Neural cell (in vitro differentiated cells): Measurements from ENCODE around the gene DNAJC18. TPM values are rescaled to one million over a fixed set of nuclear protein-coding genes. Genes with fewer than 3 reads are reported as not detected.

Source experiments
- H2AFZ ChIP-seq: fragments of 200-600, 300-800 bp; sonication (generic), shearing (Covaris generic); 2 replicates; pipeline ENCODE4 v1.6.0; 2014; ENCODE audit warnings: low read depth, mild to moderate bottlenecking, antibody characterized with exemption, low read length, moderate library complexity
- H3F3A ChIP-seq: fragments of 200-600 bp; shearing (Covaris generic); 2 replicates; pipeline ENCODE4 v1.6.1; 2016; ENCODE audit warnings: mild to moderate bottlenecking, moderate library complexity, mixed read lengths, antibody characterized with exemption, low read length; ENCODE audit not compliant: insufficient read depth, poor library complexity, severe bottlenecking
- H3K27ac ChIP-seq: fragments of 200-600, 300-800 bp; sonication (generic), shearing (Covaris generic); 2 replicates; pipeline ENCODE4 v1.5.1; 2014; ENCODE audit warnings: mild to moderate bottlenecking, low read length, moderate library complexity
- H3K27me3 ChIP-seq: fragments of 300-800, 200-600 bp; sonication (generic), shearing (Covaris generic); 2 replicates; pipeline ENCODE4 v1.6.0; 2014; ENCODE audit warnings: mild to moderate bottlenecking, low read depth, low read length, moderate library complexity; ENCODE audit not compliant: insufficient read depth
- H3K36me3 ChIP-seq: fragments of 300-800, 200-600 bp; sonication (generic), shearing (Covaris generic); 2 replicates; pipeline ENCODE4 v1.5.1; 2014; ENCODE audit warnings: mild to moderate bottlenecking, antibody characterized with exemption, low read length, moderate library complexity; ENCODE audit not compliant: insufficient read depth
- H3K4me2 ChIP-seq: fragments of 300-800, 200-600 bp; sonication (generic), shearing (Covaris generic); 2 replicates; pipeline ENCODE4 v1.6.0; 2014; ENCODE audit warnings: mild to moderate bottlenecking, low read length
- H3K4me3 ChIP-seq: fragments of 300-800, 200-600 bp; sonication (generic), shearing (Covaris generic); 2 replicates; pipeline ENCODE4 v1.5.1; 2014; ENCODE audit warnings: mild to moderate bottlenecking, low read length, moderate library complexity
- H3K79me2 ChIP-seq: fragments of 200-600 bp; shearing (Covaris generic); replicated peaks from 2 replicates; pipeline ENCODE4 v1.6.0; 2014; ENCODE audit warnings: mild to moderate bottlenecking, low read length, moderate library complexity; ENCODE audit not compliant: insufficient read depth
- H3K9ac ChIP-seq: fragments of 300-800, 200-600 bp; sonication (generic), shearing (Covaris generic); 2 replicates; pipeline ENCODE4 v1.6.1; 2016; ENCODE audit warnings: mild to moderate bottlenecking, low read length, mixed read lengths
- H3K9me2 ChIP-seq: fragments of 200-600 bp; shearing (Covaris generic); 2 replicates; pipeline ENCODE4 v1.6.1; 2016; ENCODE audit warnings: mild to moderate bottlenecking, low read length, mixed read lengths; ENCODE audit not compliant: insufficient read depth
- H3K9me3 ChIP-seq: fragments of 200-600, 300-800 bp; sonication (generic), shearing (Covaris generic); 2 replicates; pipeline ENCODE4 v1.6.1; 2016; ENCODE audit warnings: mild to moderate bottlenecking, mixed run types, low read length, moderate library complexity, mixed read lengths
- H4K20me1 ChIP-seq: fragments of 200-600 bp; shearing (Covaris generic); 2 replicates; pipeline ENCODE4 v1.6.1; 2016; ENCODE audit warnings: mild to moderate bottlenecking, mixed run types; ENCODE audit not compliant: insufficient read depth
- CTCF ChIP-seq: fragments of 450-650 bp; IDR thresholded peaks from 2 replicates; pipeline ENCODE4 v1.5.1; 2014; ENCODE audit warnings: antibody characterized with exemption, mild to moderate bottlenecking, moderate library complexity; ENCODE audit not compliant: poor library complexity, severe bottlenecking
- EP300 ChIP-seq: fragments of 450-650 bp; conservative IDR thresholded peaks from 2 replicates; pipeline ENCODE4 v1.6.1; 2014; ENCODE audit warnings: antibody characterized with exemption, mild to moderate bottlenecking, moderate library complexity; ENCODE audit not compliant: poor library complexity, severe bottlenecking
- EZH2 ChIP-seq: fragments of 200-600, 300-800 bp; shearing (Covaris generic), sonication (generic); IDR thresholded peaks from 2 replicates; pipeline ENCODE4 v1.6.1; 2014; ENCODE audit warnings: antibody characterized with exemption, low read length, borderline replicate concordance, mild to moderate bottlenecking; ENCODE audit not compliant: insufficient read depth, poor library complexity, severe bottlenecking
- MXI1 ChIP-seq: fragments of 450-650 bp; conservative IDR thresholded peaks from 2 replicates; pipeline ENCODE4 v1.6.1; 2014; ENCODE audit warnings: antibody characterized with exemption, mild to moderate bottlenecking; ENCODE audit not compliant: poor library complexity, severe bottlenecking
- POLR2AphosphoS5 ChIP-seq: IDR thresholded peaks from 2 replicates; pipeline ENCODE4 v1.6.1; 2012
- RAD21 ChIP-seq: fragments of 450-650 bp; conservative IDR thresholded peaks from 2 replicates; pipeline ENCODE4 v1.6.1; 2014; ENCODE audit warnings: antibody characterized with exemption, mild to moderate bottlenecking, moderate library complexity
- SMC3 ChIP-seq: fragments of 450-650 bp; conservative IDR thresholded peaks from 2 replicates; pipeline ENCODE4 v1.6.1; 2014; ENCODE audit warnings: antibody characterized with exemption, mild to moderate bottlenecking, moderate library complexity; ENCODE audit not compliant: poor library complexity
- TAF1 ChIP-seq: IDR thresholded peaks from 2 replicates; pipeline ENCODE4 v1.6.1; 2012; ENCODE audit warnings: low read depth
- polyA plus RNA-seq: library from polyadenylated mRNA; depleted of rRNA; stranded (reverse); fragments of >200 nt; gene quantifications from 2 replicates; pipeline ENCODE4 v1.2.3, GENCODE V29; 2014
- TF ChIP-seq, protein P1 (sequence below): IDR thresholded peaks from 2 replicates; pipeline ENCODE4 v1.6.1; 2012; ENCODE audit warnings: borderline replicate concordance

Gene DNAJC18
- polyA plus RNA-seq, 1 donor from 2014 or later: 44.4 TPM

DNA sequence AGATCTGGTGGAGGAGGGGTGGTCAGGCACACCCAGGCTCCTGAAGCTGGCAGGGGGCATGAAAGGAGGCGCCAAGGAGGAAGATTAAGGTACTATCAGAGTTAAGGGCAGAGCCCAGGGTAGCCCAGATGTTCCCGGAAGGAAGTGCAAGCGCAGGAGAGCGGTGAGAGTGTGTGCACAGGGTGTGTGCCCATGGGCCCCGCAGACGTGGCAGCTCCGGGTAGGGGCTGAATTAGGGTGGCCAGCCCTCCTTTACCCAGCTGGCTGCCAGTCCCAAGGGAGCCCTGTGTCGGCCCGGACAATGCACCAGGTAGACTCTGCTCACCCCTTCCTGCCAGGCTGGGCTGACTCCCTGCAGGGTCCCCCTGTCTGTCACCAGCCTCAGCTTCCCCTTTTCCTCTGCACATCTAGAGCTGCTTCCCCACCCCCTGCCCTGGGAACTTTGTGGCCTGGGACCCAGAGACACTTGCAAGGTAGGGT lies 31.5 kb upstream of the DNAJC18 start, which contains the start of gene SMIM33:
Gene SMIM33, plus strand, starts transcription at position 184 of the 480 bp plus-strand sequence. Its CDS starts 118 bp downstream, at position 302.
- no peak within 1 kb of the TSS for H3K27ac ChIP-seq
- H3K9ac ChIP-seq: no peak within 1 kb of the TSS
- no peaks in the 10 kb centered on the region for H3K9me3 ChIP-seq
- no peaks in the 10 kb centered on the region for H3K36me3 ChIP-seq
- H3F3A ChIP-seq: no peaks in the 10 kb centered on the region
- H3K4me3 ChIP-seq: no peak within 1 kb of the TSS
- H4K20me1 ChIP-seq: no peaks in the 10 kb centered on the region
- TF ChIP-seq MXI1: no peak
- no peak within 1 kb of the TSS for H2AFZ ChIP-seq
- H3K4me2 ChIP-seq: no peak within 1 kb of the TSS
- no peaks in the 10 kb centered on the region for H3K27me3 ChIP-seq
- H3K79me2 ChIP-seq: no peaks in the 10 kb centered on the region
- H3K9me2 ChIP-seq: no peaks in the 10 kb centered on the region

DNA sequence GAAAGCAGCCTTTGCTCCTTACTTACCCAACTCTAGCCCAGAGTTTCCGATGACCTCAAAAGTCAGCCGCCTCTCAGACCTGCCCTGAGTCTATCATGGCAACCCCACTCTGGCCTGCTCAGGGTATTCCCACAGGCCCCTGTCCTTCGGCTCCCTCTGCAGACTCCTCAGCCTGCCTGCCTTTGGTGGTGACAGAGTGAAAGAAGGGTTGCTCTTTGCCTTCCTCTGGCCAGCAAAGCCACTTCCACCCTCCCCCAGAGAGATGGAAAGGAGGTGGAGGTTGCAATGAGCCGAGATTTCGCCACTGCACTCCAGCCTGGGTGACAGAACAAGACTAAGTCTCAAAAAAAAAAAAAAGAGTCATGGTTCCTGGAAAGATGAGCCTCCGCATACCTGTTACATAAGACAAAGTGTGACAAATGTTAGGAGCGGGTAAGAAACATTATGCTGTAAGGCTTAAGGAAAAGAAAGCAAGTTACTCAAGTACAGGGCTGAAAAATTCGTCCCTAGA lies 29.2 kb upstream of the DNAJC18 start:
- H2AFZ ChIP-seq: no peak overlapping the region

More for the DNA sequence above, 29.2 kb upstream of the DNAJC18 start:
- no peaks in the 10 kb centered on the region for H3K36me3 ChIP-seq
- H3K4me2 ChIP-seq: no peak overlapping the region
- TF ChIP-seq, protein P1, sequence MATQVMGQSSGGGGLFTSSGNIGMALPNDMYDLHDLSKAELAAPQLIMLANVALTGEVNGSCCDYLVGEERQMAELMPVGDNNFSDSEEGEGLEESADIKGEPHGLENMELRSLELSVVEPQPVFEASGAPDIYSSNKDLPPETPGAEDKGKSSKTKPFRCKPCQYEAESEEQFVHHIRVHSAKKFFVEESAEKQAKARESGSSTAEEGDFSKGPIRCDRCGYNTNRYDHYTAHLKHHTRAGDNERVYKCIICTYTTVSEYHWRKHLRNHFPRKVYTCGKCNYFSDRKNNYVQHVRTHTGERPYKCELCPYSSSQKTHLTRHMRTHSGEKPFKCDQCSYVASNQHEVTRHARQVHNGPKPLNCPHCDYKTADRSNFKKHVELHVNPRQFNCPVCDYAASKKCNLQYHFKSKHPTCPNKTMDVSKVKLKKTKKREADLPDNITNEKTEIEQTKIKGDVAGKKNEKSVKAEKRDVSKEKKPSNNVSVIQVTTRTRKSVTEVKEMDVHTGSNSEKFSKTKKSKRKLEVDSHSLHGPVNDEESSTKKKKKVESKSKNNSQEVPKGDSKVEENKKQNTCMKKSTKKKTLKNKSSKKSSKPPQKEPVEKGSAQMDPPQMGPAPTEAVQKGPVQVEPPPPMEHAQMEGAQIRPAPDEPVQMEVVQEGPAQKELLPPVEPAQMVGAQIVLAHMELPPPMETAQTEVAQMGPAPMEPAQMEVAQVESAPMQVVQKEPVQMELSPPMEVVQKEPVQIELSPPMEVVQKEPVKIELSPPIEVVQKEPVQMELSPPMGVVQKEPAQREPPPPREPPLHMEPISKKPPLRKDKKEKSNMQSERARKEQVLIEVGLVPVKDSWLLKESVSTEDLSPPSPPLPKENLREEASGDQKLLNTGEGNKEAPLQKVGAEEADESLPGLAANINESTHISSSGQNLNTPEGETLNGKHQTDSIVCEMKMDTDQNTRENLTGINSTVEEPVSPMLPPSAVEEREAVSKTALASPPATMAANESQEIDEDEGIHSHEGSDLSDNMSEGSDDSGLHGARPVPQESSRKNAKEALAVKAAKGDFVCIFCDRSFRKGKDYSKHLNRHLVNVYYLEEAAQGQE: no peak
- no peak for TF ChIP-seq POLR2AphosphoS5
- no peak for TF ChIP-seq RAD21
- TF ChIP-seq MXI1: no peak
- no peak for TF ChIP-seq EP300
- TF ChIP-seq SMC3: no peak
- TF ChIP-seq EZH2: no peak
- no peak for TF ChIP-seq CTCF
- TF ChIP-seq TAF1: no peak
- H3K27ac ChIP-seq: no peak overlapping the region
- no peaks in the 10 kb centered on the region for H3K27me3 ChIP-seq
- no peak overlapping the region for H3K9ac ChIP-seq
- no peaks in the 10 kb centered on the region for H3K9me2 ChIP-seq
- H3K79me2 ChIP-seq: no peaks in the 10 kb centered on the region
- no peaks in the 10 kb centered on the region for H3F3A ChIP-seq
- no peaks in the 10 kb centered on the region for H3K9me3 ChIP-seq
- no peak overlapping the region for H3K4me3 ChIP-seq
- no peaks in the 10 kb centered on the region for H4K20me1 ChIP-seq
